Endothelial cell of umbilical vein (primary cell): ENCODE measurements around the gene ARHGAP31. TPM values are rescaled to one million over a fixed set of nuclear protein-coding genes. Genes with fewer than 3 reads are reported as not detected.

Experiments used
- Bru-seq: library from RNA; stranded (reverse); fragments of 400-500 nt; gene quantifications from one replicate; lab custom pipeline; 2021; lab: Mats Ljungman, UMichigan
- BruChase-seq, 2 experiments: library from RNA; stranded (reverse); fragments of 400-500 nt; gene quantifications; one replicate each; lab custom pipeline; 2021; lab: Mats Ljungman, UMichigan
- BruUV-seq: library from RNA; stranded (reverse); fragments of 400-500 nt; replicated peaks from 2 replicates; lab custom pipeline; 2021; lab: Mats Ljungman, UMichigan
- CTCF ChIA-PET: fragments of 300-600, 350-600 bp; sonication (Branson Sonifier 250); formaldehyde crosslinking; loops from one replicate; lab custom pipeline; 2021; ENCODE audit warnings: antibody characterized with exemption, inconsistent platforms; lab: Charles Lee
- POLR2A ChIA-PET: fragments of 300-600, 350-600 bp; sonication (Branson Sonifier 250); formaldehyde crosslinking; loops from one replicate; lab custom pipeline; 2021; ENCODE audit warnings: antibody characterized with exemption, inconsistent platforms; lab: Charles Lee
- DNase-seq: peaks from one replicate; pipeline ENCODE4 v3.0.0-alpha.2; 2011; ENCODE audit warnings: low read depth, low spot score
- FAIRE-seq: peaks from 2 replicates; lab custom pipeline; 2011; peaks lifted over from hg19 to GRCh38; lab: Jason Lieb, UNC
- H2AFZ ChIP-seq: 2 replicates; pipeline ENCODE4 v1.6.0; 2012; ENCODE audit warnings: low read depth, low read length, control low read depth, inconsistent platforms
- H3K27ac ChIP-seq: 2 replicates; pipeline ENCODE4 v1.5.1; 2011; ENCODE audit warnings: low read depth, mild to moderate bottlenecking, control low read depth, low read length, moderate library complexity; ENCODE audit not compliant: insufficient read depth
- H3K27me3 ChIP-seq, 2 experiments: 2 replicates each; pipeline versions ENCODE4 v1.6.0 to v1.6.1; 2011; ENCODE audit warnings: low read length in 2 of 2, mixed read lengths in 1 of 2; ENCODE audit not compliant: control insufficient read depth in 2 of 2, insufficient read depth in 2 of 2
- H3K36me3 ChIP-seq, 2 experiments: 2 replicates in 1 of 2; 3 replicates in 1 of 2; pipeline ENCODE4 v1.5.1; 2011; ENCODE audit warnings: low read length in 2 of 2, mild to moderate bottlenecking in 1 of 2, moderate library complexity in 1 of 2; ENCODE audit not compliant: control insufficient read depth in 2 of 2, insufficient read depth in 2 of 2; ENCODE audit errors: extremely low read depth in 1 of 2
- H3K4me1 ChIP-seq: 3 replicates; pipeline ENCODE4 v1.5.1; 2011; ENCODE audit warnings: mild to moderate bottlenecking, low read length; ENCODE audit not compliant: control insufficient read depth, insufficient read depth; ENCODE audit errors: extremely low read depth
- H3K4me2 ChIP-seq: 2 replicates; pipeline ENCODE4 v1.6.1; 2011; ENCODE audit warnings: low read length, control low read depth, mixed read lengths; ENCODE audit not compliant: insufficient read depth
- H3K4me3 ChIP-seq, 3 experiments: fragments of 200-600 bp in 1 of 3; sonication (generic), shearing (Covaris generic) in 1 of 3; replicated peaks in 1 of 3; 2 replicates each; pipeline ENCODE4 v1.5.1; 2011 to 2016; ENCODE audit warnings: control low read depth in 3 of 3, low read length in 3 of 3, mild to moderate bottlenecking in 2 of 3, inconsistent platforms in 1 of 3, low read depth in 1 of 3, moderate library complexity in 1 of 3; ENCODE audit not compliant: insufficient read depth in 1 of 3
- H3K79me2 ChIP-seq: 2 replicates; pipeline ENCODE4 v1.6.0; 2012; ENCODE audit warnings: low read length, inconsistent platforms; ENCODE audit not compliant: control insufficient read depth, insufficient read depth
- H3K9ac ChIP-seq: replicated peaks from 2 replicates; pipeline ENCODE3; 2011; ENCODE audit warnings: low read length, control low read depth; ENCODE audit not compliant: insufficient read depth; ENCODE audit errors: extremely low read depth
- H3K9me1 ChIP-seq: replicated peaks from 3 replicates; pipeline ENCODE4 v1.6.0; 2011; ENCODE audit warnings: mild to moderate bottlenecking, low read length; ENCODE audit not compliant: control insufficient read depth, insufficient read depth; ENCODE audit errors: extremely low read depth
- H3K9me3 ChIP-seq: replicated peaks from 2 replicates; pipeline ENCODE4 v1.5.1; 2012; ENCODE audit warnings: low read length, inconsistent platforms; ENCODE audit not compliant: control insufficient read depth, insufficient read depth
- H4K20me1 ChIP-seq: replicated peaks from 2 replicates; pipeline ENCODE3; 2011; ENCODE audit warnings: mild to moderate bottlenecking, low read length; ENCODE audit not compliant: control insufficient read depth, insufficient read depth; ENCODE audit errors: extremely low read depth
- FOS ChIP-seq: IDR thresholded peaks from 2 replicates; pipeline ENCODE4 v1.6.1; 2011; ENCODE audit warnings: mild to moderate bottlenecking, low read length, moderate library complexity, borderline replicate concordance; ENCODE audit not compliant: insufficient read depth
- GATA2 ChIP-seq: IDR thresholded peaks from 2 replicates; pipeline ENCODE4 v1.7.0; 2011; ENCODE audit warnings: low read depth, mild to moderate bottlenecking, moderate library complexity, mixed read lengths, low read length; ENCODE audit not compliant: insufficient read length, insufficient read depth
- POLR2A ChIP-seq: IDR thresholded peaks from 2 replicates; pipeline ENCODE4 v1.6.1; 2012; ENCODE audit warnings: low read depth, mild to moderate bottlenecking, control low read depth, low read length
- POLR2AphosphoS5 ChIP-seq: IDR thresholded peaks from 2 replicates; pipeline ENCODE4 v1.6.1; 2012; ENCODE audit warnings: low read depth, mild to moderate bottlenecking, control low read depth, low read length, moderate library complexity; ENCODE audit not compliant: insufficient read depth
- dilution Hi-C: fragments of 300-500 bp; cut with MboI; formaldehyde crosslinking; loops from one replicate; pipeline ENCODE4 v1.15.0; 2019; ENCODE audit warnings: low sequenced_read_pairs; ENCODE audit not compliant: extremely low pct_ligation_motif_present
- intact Hi-C: fragments of 100-400 bp; cut with micrococcal nuclease; formaldehyde crosslinking; loops from one replicate; pipeline ENCODE4 v1.10.0; 2022
- long read RNA-seq: library from polyadenylated mRNA; stranded (forward); transcript quantifications from one replicate; pipeline ENCODE4 v2.0.0, GENCODE V29; 2021
- polyA minus RNA-seq, 3 experiments: library from RNA; depleted of rRNA, polyadenylated mRNA; stranded (reverse); fragments of >200 nt; gene quantifications; 1 replicate in 1 of 3; 2 replicates in 2 of 3; pipeline ENCODE4 v1.2.3, GENCODE V29; 2011
- polyA plus RNA-seq, 4 experiments: library from polyadenylated mRNA; depleted of rRNA in 3 of 4; stranded (reverse) in 3 of 4; unstranded in 1 of 4; fragments of >200 nt; gene quantifications; 2 replicates each; pipeline versions ENCODE4 v1.2.1 to v1.2.3, GENCODE V29; 2011 to 2012; ENCODE audit warnings: missing spikeins in 1 of 4
- total RNA-seq: library from RNA; stranded (reverse); gene quantifications from 2 replicates; pipeline ENCODE4 v1.2.3, GENCODE V29; 2021
- TF ChIP-seq, protein P1 (sequence below), 2 donors: IDR thresholded peaks; 1 replicate in 1 of 2; 2 replicates in 1 of 2; pipeline ENCODE4 v1.5.1; 2011; ENCODE audit warnings: low read length in 2 of 2, mild to moderate bottlenecking in 2 of 2, moderate library complexity in 2 of 2, control low read depth in 1 of 2, inconsistent platforms in 1 of 2, low read depth in 1 of 2; ENCODE audit not compliant: insufficient read depth in 1 of 2; ENCODE audit errors: extremely low read depth in 1 of 2

ARHGAP31 gene, protein sequence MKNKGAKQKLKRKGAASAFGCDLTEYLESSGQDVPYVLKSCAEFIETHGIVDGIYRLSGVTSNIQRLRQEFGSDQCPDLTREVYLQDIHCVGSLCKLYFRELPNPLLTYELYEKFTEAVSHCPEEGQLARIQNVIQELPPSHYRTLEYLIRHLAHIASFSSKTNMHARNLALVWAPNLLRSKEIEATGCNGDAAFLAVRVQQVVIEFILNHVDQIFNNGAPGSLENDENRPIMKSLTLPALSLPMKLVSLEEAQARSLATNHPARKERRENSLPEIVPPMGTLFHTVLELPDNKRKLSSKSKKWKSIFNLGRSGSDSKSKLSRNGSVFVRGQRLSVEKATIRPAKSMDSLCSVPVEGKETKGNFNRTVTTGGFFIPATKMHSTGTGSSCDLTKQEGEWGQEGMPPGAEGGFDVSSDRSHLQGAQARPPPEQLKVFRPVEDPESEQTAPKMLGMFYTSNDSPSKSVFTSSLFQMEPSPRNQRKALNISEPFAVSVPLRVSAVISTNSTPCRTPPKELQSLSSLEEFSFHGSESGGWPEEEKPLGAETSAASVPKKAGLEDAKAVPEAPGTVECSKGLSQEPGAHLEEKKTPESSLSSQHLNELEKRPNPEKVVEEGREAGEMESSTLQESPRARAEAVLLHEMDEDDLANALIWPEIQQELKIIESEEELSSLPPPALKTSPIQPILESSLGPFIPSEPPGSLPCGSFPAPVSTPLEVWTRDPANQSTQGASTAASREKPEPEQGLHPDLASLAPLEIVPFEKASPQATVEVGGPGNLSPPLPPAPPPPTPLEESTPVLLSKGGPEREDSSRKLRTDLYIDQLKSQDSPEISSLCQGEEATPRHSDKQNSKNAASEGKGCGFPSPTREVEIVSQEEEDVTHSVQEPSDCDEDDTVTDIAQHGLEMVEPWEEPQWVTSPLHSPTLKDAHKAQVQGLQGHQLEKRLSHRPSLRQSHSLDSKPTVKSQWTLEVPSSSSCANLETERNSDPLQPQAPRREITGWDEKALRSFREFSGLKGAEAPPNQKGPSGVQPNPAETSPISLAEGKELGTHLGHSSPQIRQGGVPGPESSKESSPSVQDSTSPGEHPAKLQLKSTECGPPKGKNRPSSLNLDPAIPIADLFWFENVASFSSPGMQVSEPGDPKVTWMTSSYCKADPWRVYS (N-terminal part only)
- total RNA-seq (64.8 and 65.8 TPM in 2 replicates), polyA plus RNA-seq (20.1 and 25.5 TPM in 2 replicates), polyA minus RNA-seq (78.6 and 96.2 TPM in 2 replicates), Bru-seq, nascent RNA (percentile 90 among the genes with signal in this experiment), BruChase-seq, experiment 1, labeled RNA remaining after a 6-hour chase (percentile 85 among the genes with signal in this experiment), BruChase-seq, experiment 2, labeled RNA remaining after a 2-hour chase (percentile 87 among the genes with signal in this experiment)
- polyA plus RNA-seq (2011; cell fraction: cytosol; rRNA removed), result 22.9 and 25.4 TPM in 2 replicates
- 26.6 and 29.0 TPM in 2 replicates for polyA plus RNA-seq (2011; cell fraction: nucleus; rRNA removed)
- polyA plus RNA-seq (2012), result 17.0 and 24.7 TPM in 2 replicates
- polyA minus RNA-seq (2011; cell fraction: cytosol; rRNA and poly(A)+ RNA removed), result not detected
- 39.7 and 43.3 TPM in 2 replicates for polyA minus RNA-seq (2011; cell fraction: nucleus; rRNA and poly(A)+ RNA removed)
- long read RNA-seq, full-length matches to known transcripts, result 26 of 81 reads
- long read RNA-seq, partial matches to known transcripts, result 10 of 81 reads
- long read RNA-seq, other reads (novel, unspliced or antisense), result 45 of 81 reads

DNA sequence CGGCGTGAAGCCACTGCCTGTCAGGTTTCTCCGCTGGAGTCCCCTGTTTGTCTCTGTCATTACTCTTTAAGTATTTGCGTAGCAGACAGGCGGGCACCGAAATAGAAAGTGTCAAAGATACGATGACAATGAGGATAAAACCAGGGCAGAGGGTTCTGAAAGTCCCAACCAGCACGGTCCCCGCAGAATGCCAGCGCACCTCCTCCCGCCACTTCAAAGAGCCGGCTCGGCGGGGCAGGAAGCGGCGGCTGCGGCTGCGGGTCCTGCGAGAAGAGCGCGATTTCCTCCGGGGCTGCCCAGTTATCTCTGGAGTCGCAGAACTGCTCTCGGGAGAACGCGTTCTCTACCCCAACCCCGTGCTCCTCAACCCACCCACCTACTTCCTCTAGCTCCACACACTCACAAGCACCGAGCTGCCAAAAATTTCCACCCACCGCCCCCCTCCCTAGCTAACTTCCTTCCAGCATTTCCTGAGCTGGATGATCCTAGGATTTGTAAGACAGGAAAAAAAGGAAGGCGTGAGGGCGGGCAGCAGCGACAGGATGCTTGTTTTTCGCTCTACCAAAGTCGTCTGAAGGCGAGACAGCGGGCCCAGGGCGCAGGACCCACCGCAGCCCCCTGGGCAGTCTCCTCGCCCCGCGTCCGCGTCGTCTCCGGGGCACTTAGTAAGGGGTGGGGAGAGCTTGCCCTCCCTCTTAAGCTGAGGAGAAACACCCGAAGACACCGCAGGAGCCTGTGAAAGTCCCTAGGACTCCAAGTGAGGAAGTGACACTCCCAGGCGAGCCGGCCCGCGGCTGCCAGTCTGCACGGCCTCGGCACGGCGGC lies at the start of gene ARHGAP31:
Gene ARHGAP31, plus strand, starts transcription at position 513 of the 825 bp plus-strand sequence. CDS start 522 bp downstream, outside the sequence.
- Histone ChIP-seq H3K36me3 (peaks cover 0 to 3% of the 10 kb centered on the region in 2 experiments), H2AFZ (peak within 1 kb of the TSS; percentile 85), H3K79me2 (peaks cover 47% of the 10 kb centered on the region), H3K27ac (peak within 1 kb of the TSS; percentile 78), H3K4me1 (peaks cover 32% of the 10 kb centered on the region), H4K20me1 (peaks cover 2% of the 10 kb centered on the region), H3K9ac (peak within 1 kb of the TSS; percentile 67), H3K9me3 (no peaks in the 10 kb centered on the region), H3K4me2 (peak within 1 kb of the TSS; percentile 85), H3K4me3 (peak within 1 kb of the TSS; percentile 84 to 92 (median 86)), H3K9me1 (no peaks in the 10 kb centered on the region), H3K27me3 (no peaks in the 10 kb centered on the region)
- TF ChIP-seq POLR2AphosphoS5, result peak; percentile 81
- TF ChIP-seq FOS, result peak; percentile 44
- no peak for TF ChIP-seq GATA2
- TF ChIP-seq POLR2A, result peak; percentile 77
- TF ChIP-seq, protein P1, sequence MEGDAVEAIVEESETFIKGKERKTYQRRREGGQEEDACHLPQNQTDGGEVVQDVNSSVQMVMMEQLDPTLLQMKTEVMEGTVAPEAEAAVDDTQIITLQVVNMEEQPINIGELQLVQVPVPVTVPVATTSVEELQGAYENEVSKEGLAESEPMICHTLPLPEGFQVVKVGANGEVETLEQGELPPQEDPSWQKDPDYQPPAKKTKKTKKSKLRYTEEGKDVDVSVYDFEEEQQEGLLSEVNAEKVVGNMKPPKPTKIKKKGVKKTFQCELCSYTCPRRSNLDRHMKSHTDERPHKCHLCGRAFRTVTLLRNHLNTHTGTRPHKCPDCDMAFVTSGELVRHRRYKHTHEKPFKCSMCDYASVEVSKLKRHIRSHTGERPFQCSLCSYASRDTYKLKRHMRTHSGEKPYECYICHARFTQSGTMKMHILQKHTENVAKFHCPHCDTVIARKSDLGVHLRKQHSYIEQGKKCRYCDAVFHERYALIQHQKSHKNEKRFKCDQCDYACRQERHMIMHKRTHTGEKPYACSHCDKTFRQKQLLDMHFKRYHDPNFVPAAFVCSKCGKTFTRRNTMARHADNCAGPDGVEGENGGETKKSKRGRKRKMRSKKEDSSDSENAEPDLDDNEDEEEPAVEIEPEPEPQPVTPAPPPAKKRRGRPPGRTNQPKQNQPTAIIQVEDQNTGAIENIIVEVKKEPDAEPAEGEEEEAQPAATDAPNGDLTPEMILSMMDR (IDR thresholded peaks at IDR 0.05; ENCODE audit: extremely low read depth in 1 of 2, insufficient read depth in 1 of 2, low read depth in 1 of 2, low read length in 2 of 2), result no peak
- dilution Hi-C loops (no loop called here), intact Hi-C loops (loop anchor here (1.0 to 5.0 kb wide), 6 partner anchors 11 to 412 kb away; partner anchors contain the start of gene B4GALT4)
- peak; percentile 95 for FAIRE-seq
- BruUV-seq, result no TSS peak
- ChIA-PET POLR2A (interaction anchor here (1.1 to 1.5 kb wide), 4 partner anchors 15 to 55 kb away, joined by 3 to 4 read pairs (median 4); partner anchors contain the start of gene B4GALT4), CTCF (interaction anchor here (0.6 to 6.5 kb wide), 9 partner anchors 10 to 387 kb away, joined by 3 to 58 read pairs (median 5); partner anchors contain the start of gene B4GALT4)
- DNase-seq, result peak; percentile 90
